Uterus (tissue), 2 donors: ENCODE data around the gene MRTFB.

Experiments
- CTCF ChIP-seq, 4 experiments: fragments of 200-600 bp in 2 of 4; fragments of 450-650 bp in 2 of 4; sonication (generic) in 2 of 4; IDR thresholded peaks; one replicate each; pipeline ENCODE4 v1.5.1; 2016 to 2019; ENCODE audit warnings: antibody characterized with exemption in 4 of 4, mild to moderate bottlenecking in 2 of 4, moderate library complexity in 1 of 4
- POLR2A ChIP-seq, 2 donors: fragments of 450-650 bp; IDR thresholded peaks; one replicate each; pipeline ENCODE4 v1.6.1; 2016; ENCODE audit warnings: antibody characterized with exemption in 2 of 2, mild to moderate bottlenecking in 1 of 2, moderate library complexity in 1 of 2

DNA sequence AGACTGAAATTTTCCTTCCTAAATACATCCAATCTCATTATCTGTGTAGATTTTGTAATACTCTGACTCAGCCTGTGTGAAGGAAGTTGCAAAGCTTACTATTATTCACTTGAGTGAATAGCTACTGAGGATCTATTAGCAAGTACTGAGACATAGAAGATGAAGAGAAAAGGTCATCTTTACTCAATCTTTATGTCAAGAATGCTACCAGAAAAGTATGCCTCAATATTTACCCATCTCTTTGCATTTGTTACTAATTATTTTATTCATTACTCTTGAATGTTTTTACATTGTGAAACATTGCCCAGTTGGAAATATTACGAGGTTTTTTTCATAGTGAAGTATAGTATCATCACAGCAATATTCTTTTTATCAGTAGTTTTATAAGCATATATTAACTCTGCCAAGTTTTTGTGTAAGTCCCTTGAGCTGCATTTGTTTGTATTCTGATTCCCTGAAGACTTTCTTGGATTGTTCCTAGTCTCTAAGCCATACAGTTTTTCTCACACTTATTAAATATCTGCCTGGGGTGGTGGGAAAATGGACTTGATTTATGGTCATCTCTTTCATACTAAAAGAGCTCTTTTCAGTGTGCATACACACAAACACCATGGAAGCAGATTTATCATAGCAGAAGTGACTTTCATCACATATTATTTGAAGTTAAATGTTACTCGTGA is 110.4 kb downstream of the MRTFB start:
- TF ChIP-seq POLR2A (IDR thresholded peaks at IDR 0.05) (no peak), CTCF (IDR thresholded peaks at IDR 0.05) (no peak)
